ENCODE data around the gene SEPSECS.
A peak's percentile ranks its signal among the peaks of the same experiment; 100 is the strongest.

Gene SEPSECS

DNA sequence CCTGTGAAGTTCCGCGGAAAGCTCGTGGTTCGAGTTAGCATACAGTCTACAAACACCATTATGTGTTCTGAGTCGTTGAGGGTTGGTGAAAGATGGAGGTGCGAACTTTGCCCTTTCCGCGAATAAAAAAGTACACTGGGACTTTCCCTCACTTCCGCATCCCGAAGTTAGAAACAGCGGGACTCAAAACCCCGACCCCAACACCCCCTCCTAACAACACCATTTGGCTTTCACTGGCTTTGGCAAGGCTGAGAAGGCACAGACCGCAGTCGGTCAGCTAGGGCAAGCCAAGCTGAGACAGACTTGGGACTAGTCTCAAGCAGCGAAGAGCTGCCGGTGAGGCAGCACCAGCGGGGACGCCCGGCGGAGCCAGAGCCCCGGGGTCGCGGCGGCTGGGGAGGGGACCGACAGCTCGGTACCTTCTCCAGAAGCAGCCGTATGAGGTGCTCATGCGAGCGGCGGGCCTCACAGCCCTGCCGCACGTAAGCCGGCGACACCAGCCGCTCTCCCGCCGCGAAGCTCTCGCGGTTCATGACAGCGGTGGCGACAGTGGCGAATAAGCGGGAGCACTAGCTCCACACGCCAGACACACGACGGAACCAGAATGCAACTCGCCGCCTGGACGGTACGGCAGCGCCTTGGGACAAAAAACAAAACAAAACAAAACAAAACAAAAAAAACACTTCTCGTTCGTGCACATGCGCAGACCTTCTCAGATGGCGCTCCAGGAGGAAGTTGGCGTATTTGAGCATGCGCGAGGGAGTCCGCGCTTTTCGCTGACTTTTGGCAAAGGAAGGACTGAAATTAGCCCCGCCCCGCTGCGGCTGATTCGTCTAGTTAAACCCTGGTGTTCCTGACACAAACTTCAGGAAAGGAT is at the start of gene SEPSECS:
Gene SEPSECS, minus strand, starts transcription at position 613 of the 877 bp plus-strand sequence. Its CDS starts 80 bp downstream, at position 533.
- Mint-ChIP-seq H3K4me1 (ENCODE audit: low read depth) (peaks cover 35% of the 10 kb centered on the region), H3K36me3 (ENCODE audit: low read depth) (peaks cover 36% of the 10 kb centered on the region), H3K9me3 (no peaks in the 10 kb centered on the region), H3K27me3 (no peaks in the 10 kb centered on the region), H3K27ac (peak within 1 kb of the TSS; percentile 94), H3K4me3 (peak within 1 kb of the TSS; percentile 83)
- DNase-seq: peak; percentile 91

DNA sequence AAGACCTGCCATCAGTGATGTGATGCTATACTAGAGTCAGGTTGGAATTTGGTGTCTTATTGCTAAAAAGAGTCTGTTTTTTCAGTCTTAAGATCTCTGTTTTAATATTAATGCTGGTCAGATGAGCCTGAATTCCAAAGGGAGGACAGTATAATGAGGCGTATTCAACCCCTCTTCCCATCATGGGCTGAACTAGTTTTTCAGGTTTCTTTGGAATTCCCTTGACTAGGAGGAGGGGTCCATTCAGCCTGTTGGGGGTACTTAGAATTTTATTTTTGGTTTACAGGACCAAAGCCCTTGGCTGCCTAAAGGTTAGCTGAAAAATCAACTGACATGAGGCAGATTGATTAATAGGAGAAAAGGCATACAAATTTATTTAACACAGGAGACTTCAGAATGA is 49.5 kb upstream of the SEPSECS start:
- no peaks in the 10 kb centered on the region for H3K27me3 Mint-ChIP-seq
- no peak for DNase-seq
- no peak overlapping the region for H3K27ac Mint-ChIP-seq
- no peaks in the 10 kb centered on the region for H3K9me3 Mint-ChIP-seq
- no peaks in the 10 kb centered on the region for H3K4me1 Mint-ChIP-seq (ENCODE audit: low read depth)
- H3K36me3 Mint-ChIP-seq (ENCODE audit: low read depth): no peaks in the 10 kb centered on the region
- no peak overlapping the region for H3K4me3 Mint-ChIP-seq

DNA sequence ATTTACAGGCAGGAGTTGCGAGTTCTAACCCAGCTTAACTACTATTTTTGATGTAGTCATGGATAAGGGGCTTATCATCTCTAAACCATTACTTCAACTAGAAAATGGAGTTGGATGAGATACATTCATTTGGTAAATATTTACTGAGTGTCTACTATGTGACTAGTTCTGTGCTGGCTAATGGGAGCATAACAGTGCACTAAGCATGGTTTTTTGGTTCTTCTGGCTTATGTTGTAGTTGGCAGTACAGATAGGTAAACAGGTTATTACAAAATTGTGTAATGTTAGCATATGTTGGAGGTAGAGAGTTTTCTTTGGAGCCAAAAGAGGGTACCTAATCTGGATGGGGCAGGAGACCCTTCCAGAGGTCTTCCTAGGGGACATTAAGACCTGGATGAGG is 47.7 kb upstream of the SEPSECS start:
- Mint-ChIP-seq H3K27ac (no peak overlapping the region), H3K4me3 (no peak overlapping the region), H3K9me3 (no peaks in the 10 kb centered on the region), H3K27me3 (no peaks in the 10 kb centered on the region), H3K36me3 (ENCODE audit: low read depth) (no peaks in the 10 kb centered on the region), H3K4me1 (ENCODE audit: low read depth) (no peaks in the 10 kb centered on the region)
- no peak for DNase-seq

DNA sequence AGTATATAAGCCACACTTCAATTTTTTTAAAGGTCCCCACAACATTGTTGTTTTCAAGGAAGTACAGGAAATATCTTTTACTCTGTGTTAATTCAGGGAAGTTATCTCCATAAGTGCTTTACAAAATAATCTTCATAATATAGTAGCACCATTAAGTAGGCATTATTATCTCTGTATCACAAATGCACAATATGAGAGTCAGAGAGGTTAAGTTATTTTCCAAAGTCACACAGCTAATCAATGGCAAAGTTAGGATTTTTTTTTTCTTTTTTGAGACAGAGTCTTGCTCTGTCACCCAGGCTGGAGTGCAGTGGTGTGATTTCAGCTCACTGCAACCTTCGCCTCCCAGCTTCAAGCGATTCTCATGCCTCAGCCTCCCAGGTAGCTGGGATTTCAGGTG is 38.5 kb upstream of the SEPSECS start:
- H3K27ac Mint-ChIP-seq: no peak overlapping the region
- H3K9me3 Mint-ChIP-seq: peaks cover 4% of the 10 kb centered on the region
- H3K4me3 Mint-ChIP-seq: no peak overlapping the region
- peaks cover 14% of the 10 kb centered on the region for H3K36me3 Mint-ChIP-seq (ENCODE audit: low read depth)
- DNase-seq: no peak
- peaks cover 5% of the 10 kb centered on the region for H3K4me1 Mint-ChIP-seq (ENCODE audit: low read depth)
- H3K27me3 Mint-ChIP-seq: no peaks in the 10 kb centered on the region

DNA sequence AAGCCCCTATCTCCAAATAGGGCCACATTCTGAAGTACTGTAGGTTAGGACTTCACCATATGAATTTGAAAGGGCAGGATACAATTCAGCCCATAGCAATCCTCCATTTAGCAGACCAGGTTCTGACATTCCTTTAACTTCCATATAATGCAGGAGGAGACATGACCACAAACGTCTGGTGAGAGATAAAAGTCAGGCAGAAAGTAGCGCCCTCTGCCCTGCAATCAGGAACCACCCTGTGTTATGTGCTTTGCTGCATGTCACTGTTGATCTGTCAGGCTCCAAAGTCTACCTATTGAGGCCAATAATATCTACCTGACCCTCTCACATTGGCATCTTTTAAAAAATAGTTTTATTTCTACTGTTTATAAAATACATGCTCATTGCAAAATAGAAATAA is 30.2 kb upstream of the SEPSECS start:
- H3K36me3 Mint-ChIP-seq (ENCODE audit: low read depth): no peaks in the 10 kb centered on the region
- no peak for DNase-seq
- H3K27ac Mint-ChIP-seq: no peak overlapping the region
- H3K4me3 Mint-ChIP-seq: no peak overlapping the region
- H3K27me3 Mint-ChIP-seq: no peaks in the 10 kb centered on the region
- H3K9me3 Mint-ChIP-seq: no peaks in the 10 kb centered on the region
- peaks cover 5% of the 10 kb centered on the region for H3K4me1 Mint-ChIP-seq (ENCODE audit: low read depth)

DNA sequence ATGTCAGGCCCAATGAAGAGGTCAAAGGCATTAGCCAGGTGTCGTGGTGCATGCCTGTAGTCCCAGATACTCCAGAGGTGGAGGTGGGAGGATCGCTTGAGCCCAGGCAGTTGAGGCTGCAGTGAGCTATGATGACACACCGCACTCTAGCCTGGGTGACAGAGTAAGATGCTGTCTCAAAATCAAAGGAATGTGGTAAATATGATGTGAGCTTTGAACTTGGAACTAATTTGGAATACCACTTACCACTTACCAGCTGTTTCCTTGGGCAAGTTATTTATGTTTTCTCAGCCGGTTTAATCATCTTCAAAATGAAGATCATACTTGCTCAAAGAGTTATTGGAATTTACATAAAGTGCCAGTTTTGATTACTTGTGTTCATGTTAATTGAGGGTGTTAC is 23.8 kb upstream of the SEPSECS start:
- no peaks in the 10 kb centered on the region for H3K27me3 Mint-ChIP-seq
- DNase-seq: no peak
- H3K4me1 Mint-ChIP-seq (ENCODE audit: low read depth): peaks cover 14% of the 10 kb centered on the region
- H3K27ac Mint-ChIP-seq: no peak overlapping the region
- no peak overlapping the region for H3K4me3 Mint-ChIP-seq
- H3K36me3 Mint-ChIP-seq (ENCODE audit: low read depth): no peaks in the 10 kb centered on the region
- H3K9me3 Mint-ChIP-seq: no peaks in the 10 kb centered on the region

DNA sequence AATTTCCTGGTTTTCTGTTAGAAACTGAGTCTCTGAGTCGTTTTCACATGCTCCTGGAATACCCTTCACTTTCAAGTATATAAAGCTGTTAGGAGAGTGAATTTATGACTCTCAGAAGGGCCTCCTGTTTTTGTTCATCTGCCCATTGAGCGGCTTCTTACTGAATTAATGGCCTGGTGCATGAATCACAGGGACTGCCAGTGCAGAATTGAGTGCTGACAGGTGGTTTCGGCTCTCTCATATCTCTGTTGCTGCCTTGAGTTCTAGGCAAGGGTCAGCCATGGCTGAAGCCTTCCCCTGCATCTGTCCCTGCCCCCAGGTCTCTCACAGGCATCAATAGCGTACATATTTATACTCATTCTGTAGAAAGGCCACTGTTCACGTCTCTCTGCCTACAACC is 22.7 kb upstream of the SEPSECS start:
- no peak for DNase-seq
- Mint-ChIP-seq H3K27me3 (no peaks in the 10 kb centered on the region), H3K4me1 (ENCODE audit: low read depth) (peaks cover 25% of the 10 kb centered on the region), H3K4me3 (no peak overlapping the region), H3K36me3 (ENCODE audit: low read depth) (no peaks in the 10 kb centered on the region), H3K27ac (no peak overlapping the region), H3K9me3 (no peaks in the 10 kb centered on the region)

DNA sequence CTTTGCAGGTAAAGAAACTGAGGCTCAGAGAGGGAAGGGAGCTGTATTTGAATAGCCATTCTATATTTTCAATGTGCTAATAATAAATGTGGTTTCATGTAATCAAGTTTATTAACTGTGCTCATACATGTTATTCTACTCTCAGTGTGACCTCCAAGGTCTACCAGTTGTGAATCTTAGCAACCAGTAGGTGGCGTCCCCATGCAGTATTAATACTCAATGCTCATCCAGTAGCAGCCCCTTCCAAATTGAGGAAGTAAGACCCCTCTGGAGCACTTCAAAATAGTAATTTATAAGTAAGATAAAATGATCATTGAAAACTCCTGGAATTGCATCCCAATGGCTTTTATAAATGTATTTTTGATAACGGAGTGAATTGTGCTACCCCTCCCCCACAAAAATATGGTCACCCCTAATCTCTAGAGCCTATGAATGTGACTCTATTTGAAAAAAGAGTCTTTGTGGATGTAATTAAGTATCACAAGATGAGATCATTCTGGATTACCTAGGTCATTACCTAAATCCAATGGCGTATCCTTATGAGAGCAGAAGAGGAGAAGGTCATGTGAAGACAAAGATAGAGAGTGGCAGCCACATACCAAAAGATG is 20.4 kb upstream of the SEPSECS start:
- Mint-ChIP-seq H3K4me3 (no peak overlapping the region), H3K36me3 (ENCODE audit: low read depth) (no peaks in the 10 kb centered on the region), H3K4me1 (ENCODE audit: low read depth) (peaks cover 25% of the 10 kb centered on the region), H3K9me3 (no peaks in the 10 kb centered on the region), H3K27ac (no peak overlapping the region), H3K27me3 (no peaks in the 10 kb centered on the region)
- no peak for DNase-seq

DNA sequence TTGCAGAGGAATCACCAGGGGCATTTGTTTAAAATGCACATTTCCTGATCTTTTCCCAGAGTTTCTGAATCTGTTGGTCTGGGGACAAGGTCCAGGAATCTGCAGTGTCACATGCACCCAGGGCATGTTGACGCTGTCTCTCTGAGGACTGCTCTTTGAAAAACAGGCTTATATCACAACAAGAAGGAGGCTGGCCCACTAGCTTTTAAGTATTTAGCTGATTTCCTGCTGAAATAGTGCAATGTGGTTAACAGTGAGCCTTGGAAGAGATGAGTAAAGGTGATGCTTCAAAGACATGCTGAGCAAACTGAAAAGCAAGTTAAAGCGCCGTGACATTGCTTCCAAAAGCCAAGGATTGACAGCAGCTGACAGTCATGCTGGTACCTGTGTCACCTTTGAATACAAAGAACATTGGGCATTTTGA is 18.6 kb upstream of the SEPSECS start:
- H3K27me3 Mint-ChIP-seq: no peaks in the 10 kb centered on the region
- no peaks in the 10 kb centered on the region for H3K36me3 Mint-ChIP-seq (ENCODE audit: low read depth)
- H3K27ac Mint-ChIP-seq: peak overlapping the region; percentile 20
- peaks cover 26% of the 10 kb centered on the region for H3K4me1 Mint-ChIP-seq (ENCODE audit: low read depth)
- DNase-seq: no peak
- H3K9me3 Mint-ChIP-seq: no peaks in the 10 kb centered on the region
- no peak overlapping the region for H3K4me3 Mint-ChIP-seq

DNA sequence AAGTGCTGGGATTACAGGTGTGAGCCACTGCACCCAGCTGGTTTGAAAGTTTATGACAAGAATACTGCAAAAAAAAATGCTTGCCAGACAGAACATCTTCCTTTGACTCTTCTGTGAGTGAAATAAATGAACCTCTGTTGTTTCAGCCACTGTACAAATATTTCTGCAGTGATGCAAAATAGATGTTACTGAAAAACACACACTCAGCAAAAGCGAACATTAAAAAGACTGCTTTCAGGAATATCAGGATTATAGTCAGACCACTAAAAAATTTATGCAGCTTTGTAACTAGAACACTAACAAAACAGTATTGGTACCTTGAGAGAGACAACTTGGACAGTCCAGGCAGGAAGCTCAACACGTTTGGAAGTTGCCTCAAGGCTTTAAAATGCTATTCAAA is 16.9 kb upstream of the SEPSECS start:
- no peaks in the 10 kb centered on the region for H3K27me3 Mint-ChIP-seq
- H3K4me3 Mint-ChIP-seq: no peak overlapping the region

DNA sequence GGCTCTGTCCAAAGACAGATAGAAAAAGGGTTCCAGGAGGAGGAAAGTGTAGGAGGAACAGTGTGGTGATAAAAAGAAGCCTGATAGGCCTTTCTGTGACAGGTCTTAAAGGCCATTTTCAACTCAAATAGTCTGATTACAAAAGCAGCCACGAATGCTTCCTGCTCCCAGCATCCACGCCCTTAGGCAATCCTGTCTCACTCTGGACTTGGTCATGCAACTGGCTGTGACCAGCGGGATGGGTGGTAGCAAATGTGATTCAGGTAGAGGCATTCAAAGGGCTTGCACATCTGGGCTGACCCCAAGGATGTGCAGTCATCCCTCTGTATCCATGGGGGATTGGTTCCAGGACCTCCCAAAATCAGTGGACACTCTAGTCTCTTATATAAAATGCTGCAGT is 14.4 kb upstream of the SEPSECS start:
- DNase-seq: no peak
- Mint-ChIP-seq H3K4me1 (ENCODE audit: low read depth) (peaks cover 27% of the 10 kb centered on the region), H3K36me3 (ENCODE audit: low read depth) (no peaks in the 10 kb centered on the region), H3K9me3 (no peaks in the 10 kb centered on the region), H3K27ac (no peak overlapping the region), H3K4me3 (no peak overlapping the region), H3K27me3 (no peaks in the 10 kb centered on the region)

More for the DNA sequence above, 16.9 kb upstream of the SEPSECS start:
- Mint-ChIP-seq H3K27ac (no peak overlapping the region), H3K9me3 (no peaks in the 10 kb centered on the region), H3K36me3 (ENCODE audit: low read depth) (no peaks in the 10 kb centered on the region), H3K4me1 (ENCODE audit: low read depth) (peaks cover 32% of the 10 kb centered on the region)
- DNase-seq: no peak

DNA sequence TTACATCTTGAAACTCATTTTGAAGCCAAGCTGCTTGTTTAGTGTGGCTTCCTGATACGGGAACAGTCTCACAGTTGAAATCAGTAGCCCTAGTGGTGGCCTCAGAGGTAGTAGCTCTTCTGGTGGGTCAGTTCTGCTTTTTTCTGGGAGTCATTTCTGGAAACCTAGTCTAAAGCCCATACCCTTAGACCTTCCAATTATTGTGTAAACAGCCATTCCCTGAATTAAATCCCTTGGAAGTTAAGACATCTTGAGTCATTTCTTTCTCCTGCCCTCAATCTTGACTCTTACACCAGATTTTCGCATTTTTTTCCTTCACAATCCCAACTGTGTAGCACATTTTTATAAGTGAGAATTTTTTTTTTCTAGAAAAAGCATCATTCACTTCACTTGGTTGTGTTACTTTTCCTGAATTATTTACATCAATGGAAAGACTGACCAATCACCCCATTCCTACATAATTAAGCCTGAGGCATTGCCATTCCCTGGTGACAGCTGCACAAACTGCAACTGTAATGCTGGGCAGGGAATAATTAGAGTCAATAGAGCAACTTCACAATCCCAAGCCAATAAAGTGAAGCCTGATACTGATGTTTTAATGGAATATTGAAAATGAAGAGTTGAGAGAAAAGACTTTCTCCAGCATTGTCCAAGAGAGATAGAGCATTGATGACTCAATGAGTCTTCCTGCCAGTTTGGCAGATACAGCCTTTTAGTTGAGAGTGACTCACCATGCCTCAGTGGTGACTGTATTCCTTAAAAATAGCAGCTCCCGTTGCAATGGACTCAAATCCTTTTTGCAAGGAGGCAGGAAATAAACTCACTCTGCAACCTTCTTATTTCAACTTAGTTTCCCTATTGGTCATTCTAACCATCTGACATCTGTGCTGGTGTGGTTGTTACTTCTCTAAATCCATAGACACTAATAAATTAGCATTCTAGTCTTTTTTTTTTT is 13.0 kb upstream of the SEPSECS start:
- no peaks in the 10 kb centered on the region for H3K27me3 Mint-ChIP-seq
- DNase-seq: no peak
- H3K36me3 Mint-ChIP-seq (ENCODE audit: low read depth): no peaks in the 10 kb centered on the region
- no peak overlapping the region for H3K4me3 Mint-ChIP-seq
- no peaks in the 10 kb centered on the region for H3K9me3 Mint-ChIP-seq
- peaks cover 12% of the 10 kb centered on the region for H3K4me1 Mint-ChIP-seq (ENCODE audit: low read depth)
- no peak overlapping the region for H3K27ac Mint-ChIP-seq

DNA sequence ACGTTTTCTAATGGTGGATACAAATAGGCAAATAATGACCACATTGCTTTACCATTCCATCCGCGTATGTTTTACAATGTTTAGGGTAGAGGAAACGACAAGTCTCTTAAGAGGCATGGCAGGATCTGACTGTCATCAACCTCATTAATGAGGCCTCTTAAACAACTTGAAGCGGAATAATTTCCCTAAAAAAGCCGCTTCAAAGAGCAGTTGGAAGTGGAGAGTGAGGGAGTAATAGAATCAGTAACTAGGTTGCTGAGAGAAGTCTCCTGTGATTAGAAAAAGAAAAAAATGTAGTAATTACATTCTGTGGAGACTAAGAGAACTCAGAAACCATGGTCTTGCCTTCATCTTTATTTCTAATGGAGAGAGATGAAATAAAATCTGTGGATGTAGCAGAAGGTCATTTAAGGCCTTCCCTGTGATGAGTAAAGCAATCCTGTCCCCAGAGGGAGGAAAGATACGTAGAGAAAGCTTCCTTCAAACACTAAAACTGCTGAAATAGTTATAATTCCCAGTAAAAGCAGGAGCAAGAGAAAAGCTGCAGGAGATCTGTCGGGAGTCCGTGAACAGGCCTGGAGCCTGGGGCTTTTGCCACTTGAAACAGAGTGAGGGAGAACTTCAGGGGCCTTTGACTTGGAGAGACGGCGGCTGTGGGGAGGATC is 11.1 kb upstream of the SEPSECS start:
- H3K36me3 Mint-ChIP-seq (ENCODE audit: low read depth): no peaks in the 10 kb centered on the region
- H3K4me1 Mint-ChIP-seq (ENCODE audit: low read depth): peaks cover 10% of the 10 kb centered on the region
- no peak overlapping the region for H3K27ac Mint-ChIP-seq
- H3K4me3 Mint-ChIP-seq: no peak overlapping the region
- no peaks in the 10 kb centered on the region for H3K9me3 Mint-ChIP-seq
- no peak for DNase-seq
- no peaks in the 10 kb centered on the region for H3K27me3 Mint-ChIP-seq

DNA sequence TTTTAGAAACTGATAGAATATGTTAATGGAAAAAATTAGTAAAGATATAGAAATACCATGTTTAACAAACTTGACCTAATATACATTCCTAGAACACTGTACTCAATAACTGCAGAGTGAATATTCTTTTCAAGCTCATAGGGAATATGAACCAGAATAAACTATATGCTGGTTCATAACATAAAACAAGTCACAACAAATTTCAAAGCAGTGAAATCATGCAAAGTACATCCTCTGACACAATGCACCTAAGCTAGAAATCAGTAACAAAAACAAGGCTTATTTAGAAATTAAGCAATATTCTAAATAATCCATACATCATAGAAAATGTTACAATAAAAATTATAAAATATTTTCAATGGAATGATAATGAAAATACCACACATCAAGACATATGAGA is 9.2 kb upstream of the SEPSECS start:
- DNase-seq: no peak
- Mint-ChIP-seq H3K27me3 (no peaks in the 10 kb centered on the region), H3K4me3 (no peak overlapping the region), H3K36me3 (ENCODE audit: low read depth) (peaks cover 6% of the 10 kb centered on the region), H3K27ac (no peak overlapping the region), H3K9me3 (no peaks in the 10 kb centered on the region), H3K4me1 (ENCODE audit: low read depth) (peaks cover 10% of the 10 kb centered on the region)
